SU-DHL-6 (cell line): ENCODE data around the gene ATP8A2.

Source experiments
- H2AFZ ChIP-seq: fragments of 200-600 bp; sonication (generic); 2 replicates; pipeline ENCODE4 v1.6.1; 2014; ENCODE audit warnings: low read depth, mild to moderate bottlenecking, moderate library complexity, mixed read lengths, antibody characterized with exemption, low read length; ENCODE audit not compliant: severe bottlenecking
- H3F3A ChIP-seq: fragments of 200-600 bp; shearing (Covaris generic); 2 replicates; pipeline ENCODE4 v1.6.0; 2016; ENCODE audit warnings: antibody characterized with exemption, mild to moderate bottlenecking; ENCODE audit not compliant: insufficient read depth
- H3K27ac ChIP-seq: fragments of 200-600 bp; sonication (generic); 2 replicates; pipeline ENCODE4 v1.5.1; 2016; ENCODE audit warnings: low read depth, mild to moderate bottlenecking, low read length, moderate library complexity, mixed read lengths
- H3K27me3 ChIP-seq: fragments of 200-600 bp; sonication (generic), shearing (Covaris generic); 2 replicates; pipeline ENCODE4 v1.6.0; 2014; ENCODE audit warnings: mild to moderate bottlenecking, low read length
- H3K36me3 ChIP-seq: fragments of 200-600 bp; sonication (generic); 2 replicates; pipeline ENCODE4 v1.6.1; 2014; ENCODE audit warnings: mild to moderate bottlenecking, low read length, mixed read lengths
- H3K4me2 ChIP-seq: fragments of 300-600, 200-600 bp; shearing (Covaris generic), sonication (generic); 2 replicates; pipeline ENCODE4 v1.6.0; 2014; ENCODE audit warnings: low read length, low read depth, mild to moderate bottlenecking; ENCODE audit not compliant: poor library complexity, severe bottlenecking
- H3K4me3 ChIP-seq: fragments of 200-600 bp; sonication (generic); 2 replicates; pipeline ENCODE4 v1.5.1; 2014; ENCODE audit warnings: antibody characterized with exemption, low read length, mild to moderate bottlenecking, mixed read lengths; ENCODE audit not compliant: insufficient read depth, poor library complexity, severe bottlenecking
- H3K79me2 ChIP-seq: fragments of 200-600 bp; sonication (generic); 2 replicates; pipeline ENCODE4 v1.6.1; 2014; ENCODE audit warnings: mild to moderate bottlenecking, low read length, moderate library complexity; ENCODE audit not compliant: insufficient read depth
- H3K9ac ChIP-seq: fragments of 200-600 bp; sonication (generic); 2 replicates; pipeline ENCODE4 v1.7.0; 2014; ENCODE audit warnings: mild to moderate bottlenecking, low read length
- H3K9me2 ChIP-seq: fragments of 200-600 bp; sonication (generic); replicated peaks from 2 replicates; pipeline ENCODE4 v1.6.1; 2014; ENCODE audit warnings: low read length; ENCODE audit not compliant: insufficient read depth
- H3K9me3 ChIP-seq: fragments of 200-600 bp; sonication (generic); 2 replicates; pipeline ENCODE4 v1.6.1; 2014; ENCODE audit warnings: low read length, mixed read lengths; ENCODE audit not compliant: insufficient read depth
- H4K20me1 ChIP-seq: fragments of 200-600 bp; sonication (generic); 2 replicates; pipeline ENCODE4 v1.6.1; 2014; ENCODE audit warnings: low read depth, mild to moderate bottlenecking, antibody characterized with exemption, low read length, moderate library complexity, mixed read lengths
- CTCF ChIP-seq: fragments of 200-600 bp; sonication (generic); IDR thresholded peaks from one replicate; pipeline ENCODE4 v1.5.1; 2017; ENCODE audit warnings: antibody characterized with exemption, mild to moderate bottlenecking, low read length, moderate library complexity; ENCODE audit not compliant: insufficient read depth, poor library complexity, severe bottlenecking
- EZH2phosphoT487 ChIP-seq: fragments of 200-600 bp; sonication (generic), shearing (Covaris generic); conservative IDR thresholded peaks from 2 replicates; pipeline ENCODE4 v1.6.1; 2018; ENCODE audit warnings: mild to moderate bottlenecking, antibody characterized with exemption, low read length, moderate library complexity, mixed read lengths

ATP8A2 gene

GRCh38 chr13:25827831-25828465 is 456.2 kb downstream of the ATP8A2 start:
- no peaks in the 10 kb centered on the region for H3F3A ChIP-seq
- no peaks in the 10 kb centered on the region for H3K36me3 ChIP-seq
- H3K4me3 ChIP-seq, result no peak overlapping the region
- H3K79me2 ChIP-seq, result no peaks in the 10 kb centered on the region
- H3K27ac ChIP-seq, result no peak overlapping the region
- no peaks in the 10 kb centered on the region for H4K20me1 ChIP-seq
- H3K9ac ChIP-seq, result no peak overlapping the region
- no peaks in the 10 kb centered on the region for H3K9me3 ChIP-seq
- H3K4me2 ChIP-seq, result no peak overlapping the region
- TF ChIP-seq CTCF (no peak), EZH2phosphoT487 (no peak)
- no peak overlapping the region for H2AFZ ChIP-seq
- H3K27me3 ChIP-seq, result no peaks in the 10 kb centered on the region
- no peaks in the 10 kb centered on the region for H3K9me2 ChIP-seq

- no peak overlapping the region for H3K9ac ChIP-seq
- no peak for TF ChIP-seq EZH2phosphoT487
- TF ChIP-seq CTCF, result no peak
- H2AFZ ChIP-seq, result no peak overlapping the region
- H4K20me1 ChIP-seq, result no peaks in the 10 kb centered on the region
- H3K9me2 ChIP-seq, result no peaks in the 10 kb centered on the region
- H3K27me3 ChIP-seq, result no peaks in the 10 kb centered on the region
- H3K9me3 ChIP-seq, result no peaks in the 10 kb centered on the region
- no peaks in the 10 kb centered on the region for H3K36me3 ChIP-seq
- no peaks in the 10 kb centered on the region for H3K79me2 ChIP-seq
- H3K27ac ChIP-seq, result no peak overlapping the region
- H3K4me3 ChIP-seq, result no peak overlapping the region
- H3F3A ChIP-seq, result no peaks in the 10 kb centered on the region
- H3K4me2 ChIP-seq, result no peak overlapping the region
These were observed 462.0 kb downstream of the ATP8A2 start for GRCh38 chr13:25833761-25834160.

- Histone ChIP-seq H4K20me1 (no peaks in the 10 kb centered on the region), H3K27me3 (no peaks in the 10 kb centered on the region), H3K9me2 (no peaks in the 10 kb centered on the region), H3K79me2 (no peaks in the 10 kb centered on the region), H3K36me3 (no peaks in the 10 kb centered on the region), H3K9me3 (no peaks in the 10 kb centered on the region), H3K27ac (no peak overlapping the region), H3K9ac (no peak overlapping the region), H3K4me2 (no peak overlapping the region), H3F3A (no peaks in the 10 kb centered on the region), H2AFZ (no peak overlapping the region), H3K4me3 (no peak overlapping the region)
- no peak for TF ChIP-seq EZH2phosphoT487
- no peak for TF ChIP-seq CTCF
These were observed 465.0 kb downstream of the ATP8A2 start for GRCh38 chr13:25836574-25837336.
